Central memory CD8-positive, alpha-beta T cell (primary cell): ENCODE results near the gene ADCY5.
"Not testable (repeated sequence)": the region's sequence is repeated elsewhere in the genome, so short reads cannot be mapped to it uniquely, and the experiment has no call there.

Experiments used
- ATAC-seq: fragments of 150-1000 bp; cut with Tn5 transposase; replicated peaks from 2 replicates; pipeline ENCODE4 v1.10.0; 2022; ENCODE audit warnings: mild to moderate bottlenecking, moderate FRiP score, moderate number of reproducible peaks; ENCODE audit not compliant: poor library complexity, severe bottlenecking; ENCODE audit errors: extremely low read depth
- DNase-seq, 2 donors: peaks; one replicate each; pipeline ENCODE4 v3.0.0; 2021; ENCODE audit warnings: low spot score in 2 of 2
- H3K27ac Mint-ChIP-seq: one replicate; pipeline ENCODE4 v1.8.0; 2022; ENCODE audit warnings: low read depth, mild to moderate bottlenecking, moderate library complexity, mixed read lengths
- H3K27me3 Mint-ChIP-seq: one replicate; pipeline ENCODE4 v1.8.0; 2022; ENCODE audit warnings: mixed read lengths
- H3K36me3 Mint-ChIP-seq: one replicate; pipeline ENCODE4 v1.8.0; 2022; ENCODE audit warnings: mild to moderate bottlenecking, moderate library complexity, mixed read lengths; ENCODE audit not compliant: insufficient read depth
- H3K4me1 Mint-ChIP-seq: one replicate; pipeline ENCODE4 v1.8.0; 2022; ENCODE audit warnings: mixed read lengths
- H3K4me3 Mint-ChIP-seq: one replicate; pipeline ENCODE4 v1.8.0; 2022; ENCODE audit warnings: mild to moderate bottlenecking, moderate library complexity, mixed read lengths
- H3K9me3 Mint-ChIP-seq: one replicate; pipeline ENCODE4 v1.8.0; 2022; ENCODE audit warnings: mixed read lengths

ADCY5 gene

DNA sequence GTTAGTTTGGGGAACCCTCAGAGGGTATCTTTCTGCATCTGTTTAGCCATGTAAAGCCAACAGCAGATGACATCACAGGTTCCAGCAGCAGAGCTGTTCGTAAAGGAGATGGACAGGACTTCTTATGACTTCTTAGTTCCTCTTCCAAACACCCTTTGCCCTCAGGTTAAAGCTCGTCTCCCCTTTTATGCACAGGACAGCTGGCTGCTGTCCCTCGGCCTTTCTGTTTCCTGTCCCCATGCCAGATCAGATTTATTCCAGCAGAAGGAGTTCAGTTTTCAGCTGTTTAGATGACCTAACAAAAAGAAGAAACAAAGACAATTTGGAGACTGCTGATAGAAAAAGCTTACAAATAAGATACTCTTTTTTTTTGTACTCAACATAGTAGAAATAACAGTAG, 202.0 kb downstream of the ADCY5 start:
- Mint-ChIP-seq H3K4me1 (peaks cover 14% of the 10 kb centered on the region), H3K36me3 (peaks cover 27% of the 10 kb centered on the region), H3K27ac (no peak overlapping the region), H3K27me3 (no peaks in the 10 kb centered on the region), H3K9me3 (no peaks in the 10 kb centered on the region), H3K4me3 (no peak overlapping the region)
- ATAC-seq (no peak), DNase-seq (no peak)

- DNase-seq = no peak
- no peaks in the 10 kb centered on the region for H3K27me3 Mint-ChIP-seq
- ATAC-seq = no peak
- no peaks in the 10 kb centered on the region for H3K9me3 Mint-ChIP-seq
- no peak overlapping the region for H3K27ac Mint-ChIP-seq
- no peak overlapping the region for H3K4me3 Mint-ChIP-seq
- H3K4me1 Mint-ChIP-seq = peaks cover 29% of the 10 kb centered on the region
- H3K36me3 Mint-ChIP-seq = peaks cover 36% of the 10 kb centered on the region
These were observed 204.8 kb downstream of the ADCY5 start for GRCh38 chr3:123244128-123244527.

DNA sequence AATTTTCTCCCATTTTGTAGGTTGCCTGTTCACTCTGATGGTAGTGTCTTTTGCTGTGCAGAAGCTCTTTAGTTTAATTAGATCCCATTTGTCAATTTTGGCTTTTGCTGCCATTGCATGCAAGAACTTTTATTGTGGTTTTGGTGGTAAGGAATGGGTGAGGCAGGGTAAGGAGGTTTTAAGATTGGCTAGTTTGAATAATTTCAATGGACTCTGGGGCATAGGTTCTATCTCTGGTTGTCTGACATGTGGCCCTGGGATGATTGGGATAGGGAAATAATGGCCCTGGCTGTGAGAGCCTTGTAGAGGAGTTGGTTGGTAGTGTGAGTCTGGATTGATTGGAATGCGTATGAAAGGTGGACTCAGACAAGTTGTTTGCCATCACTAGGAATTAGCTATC, 209.1 kb downstream of the ADCY5 start:
- H3K27me3 Mint-ChIP-seq = no peaks in the 10 kb centered on the region
- DNase-seq (no peak), ATAC-seq (no peak)
- H3K9me3 Mint-ChIP-seq = no peaks in the 10 kb centered on the region
- peaks cover 22% of the 10 kb centered on the region for H3K36me3 Mint-ChIP-seq
- H3K4me1 Mint-ChIP-seq = peaks cover 39% of the 10 kb centered on the region
- no peak overlapping the region for H3K27ac Mint-ChIP-seq
- H3K4me3 Mint-ChIP-seq = no peak overlapping the region

DNA sequence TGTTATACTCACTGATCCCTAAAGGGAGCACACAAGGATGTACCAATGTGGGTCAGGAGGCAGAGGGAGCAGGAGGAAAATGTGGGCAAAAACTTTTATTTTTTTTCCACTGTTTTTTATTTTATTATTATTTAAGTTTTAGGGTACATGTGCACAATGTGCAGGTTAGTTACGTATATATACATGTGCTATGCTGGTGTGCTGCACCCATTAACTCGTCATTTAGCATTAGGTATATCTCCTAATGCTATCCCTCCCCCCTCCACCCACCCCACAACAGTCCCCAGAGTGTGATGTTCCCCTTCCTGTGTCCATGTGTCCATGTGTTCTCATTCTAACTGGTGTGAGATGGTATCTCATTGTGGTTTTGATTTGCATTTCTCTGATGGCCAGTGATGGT, 209.7 kb downstream of the ADCY5 start:
- H3K36me3 Mint-ChIP-seq = peaks cover 22% of the 10 kb centered on the region
- H3K27me3 Mint-ChIP-seq, H3K27ac Mint-ChIP-seq: not testable (repeated sequence)

GRCh38 chr3:123236902-123237301, 212.0 kb downstream of the ADCY5 start:
- DNase-seq = no peak
- H3K36me3 Mint-ChIP-seq = peaks cover 20% of the 10 kb centered on the region
- H3K4me1 Mint-ChIP-seq = peaks cover 29% of the 10 kb centered on the region
- no peak for ATAC-seq
- H3K4me3 Mint-ChIP-seq = no peak overlapping the region
- no peaks in the 10 kb centered on the region for H3K27me3 Mint-ChIP-seq
- no peak overlapping the region for H3K27ac Mint-ChIP-seq
- no peaks in the 10 kb centered on the region for H3K9me3 Mint-ChIP-seq

More for the DNA sequence above, 209.7 kb downstream of the ADCY5 start:
- not testable (repeated sequence) for DNase-seq, H3K4me3 Mint-ChIP-seq, ATAC-seq, H3K9me3 Mint-ChIP-seq
- H3K4me1 Mint-ChIP-seq = peaks cover 39% of the 10 kb centered on the region
